ENCODE measurements around the gene KRT14. TPM values are rescaled to one million over a fixed set of nuclear protein-coding genes. Genes with fewer than 3 reads are reported as not detected.
"Not testable (repeated sequence)": the region's sequence is repeated elsewhere in the genome, so short reads cannot be mapped to it uniquely, and the experiment has no call there.

KRT14 gene
- total RNA-seq, 1 donor from 2014 or later: not detected

DNA sequence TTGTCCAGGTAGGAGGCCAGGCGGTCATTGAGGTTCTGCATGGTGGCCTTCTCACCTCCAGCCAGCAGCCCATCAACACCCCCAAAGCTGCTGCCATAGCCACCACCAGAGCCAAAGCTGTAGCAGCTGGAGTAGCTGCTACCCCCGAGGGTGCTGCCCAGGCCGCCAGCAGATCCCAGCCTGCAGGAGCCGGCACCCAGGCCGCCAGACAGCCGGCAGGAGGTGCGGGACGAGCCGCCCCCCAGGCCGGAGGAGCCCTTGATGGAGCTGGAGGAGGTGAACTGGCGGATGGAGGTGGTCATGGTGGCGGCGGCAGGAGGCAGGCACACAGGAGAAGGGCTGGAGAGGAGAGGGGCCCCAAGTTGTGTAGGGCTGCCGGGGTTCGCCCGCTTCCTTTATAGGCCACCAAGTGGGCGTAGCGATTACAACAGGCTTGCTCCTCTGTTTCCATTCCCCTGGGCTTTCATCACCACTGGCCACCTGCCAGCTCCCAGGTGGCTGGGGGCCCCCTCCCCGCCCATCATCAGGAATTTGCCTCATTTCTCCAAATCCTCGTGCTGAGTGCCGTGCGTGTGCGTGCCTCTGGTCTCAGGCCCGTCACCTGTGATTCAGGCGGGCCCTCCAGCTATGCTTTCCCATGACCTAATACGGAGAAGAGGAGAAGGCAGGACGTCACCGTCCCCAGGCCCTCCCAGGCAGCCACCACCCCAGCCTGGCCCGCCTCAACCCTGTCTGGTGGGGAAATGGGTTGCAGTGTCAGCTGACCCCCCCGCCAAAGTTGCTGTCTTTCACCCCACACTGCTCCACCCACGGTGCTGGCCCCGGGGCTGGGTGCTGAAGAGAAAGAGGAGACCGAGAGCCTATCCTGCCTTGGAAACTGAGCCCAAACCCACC lies 37.8 kb upstream of the KRT14 start, which contains the start of gene KRT17:
Gene KRT17, minus strand, starts transcription at position 368 of the 894 bp plus-strand sequence. Its CDS starts 66 bp downstream, at position 302.
- H3F3A ChIP-seq (ENCODE audit: low read depth): no peaks in the 10 kb centered on the region
- no peak within 1 kb of the TSS for H3K9ac ChIP-seq
- H2AFZ ChIP-seq (replicated peaks): no peak within 1 kb of the TSS
- no peaks in the 10 kb centered on the region for H3K27me3 ChIP-seq
- no peak within 1 kb of the TSS for H3K27ac ChIP-seq
- H4K20me1 ChIP-seq (ENCODE audit: low read depth): no peaks in the 10 kb centered on the region
- peak within 1 kb of the TSS; percentile 63 for H3K27ac Mint-ChIP-seq
- H3K36me3 ChIP-seq: no peaks in the 10 kb centered on the region
- H3K4me3 ChIP-seq: no peak within 1 kb of the TSS
- H3K9me3 ChIP-seq (ENCODE audit: low read depth): no peaks in the 10 kb centered on the region
- H3K36me3 Mint-ChIP-seq: no peaks in the 10 kb centered on the region
- peaks cover 4% of the 10 kb centered on the region for H3K4me1 ChIP-seq
- peak within 1 kb of the TSS; percentile 27 for H3K4me2 ChIP-seq
- H3K4me1 Mint-ChIP-seq: peaks cover 15% of the 10 kb centered on the region
- TF ChIP-seq, protein P1, sequence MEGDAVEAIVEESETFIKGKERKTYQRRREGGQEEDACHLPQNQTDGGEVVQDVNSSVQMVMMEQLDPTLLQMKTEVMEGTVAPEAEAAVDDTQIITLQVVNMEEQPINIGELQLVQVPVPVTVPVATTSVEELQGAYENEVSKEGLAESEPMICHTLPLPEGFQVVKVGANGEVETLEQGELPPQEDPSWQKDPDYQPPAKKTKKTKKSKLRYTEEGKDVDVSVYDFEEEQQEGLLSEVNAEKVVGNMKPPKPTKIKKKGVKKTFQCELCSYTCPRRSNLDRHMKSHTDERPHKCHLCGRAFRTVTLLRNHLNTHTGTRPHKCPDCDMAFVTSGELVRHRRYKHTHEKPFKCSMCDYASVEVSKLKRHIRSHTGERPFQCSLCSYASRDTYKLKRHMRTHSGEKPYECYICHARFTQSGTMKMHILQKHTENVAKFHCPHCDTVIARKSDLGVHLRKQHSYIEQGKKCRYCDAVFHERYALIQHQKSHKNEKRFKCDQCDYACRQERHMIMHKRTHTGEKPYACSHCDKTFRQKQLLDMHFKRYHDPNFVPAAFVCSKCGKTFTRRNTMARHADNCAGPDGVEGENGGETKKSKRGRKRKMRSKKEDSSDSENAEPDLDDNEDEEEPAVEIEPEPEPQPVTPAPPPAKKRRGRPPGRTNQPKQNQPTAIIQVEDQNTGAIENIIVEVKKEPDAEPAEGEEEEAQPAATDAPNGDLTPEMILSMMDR (IDR thresholded peaks at IDR 0.05): no peak
- TF ChIP-seq EZH2phosphoT487 (IDR thresholded peaks at IDR 0.05) (no peak), EZH2 (IDR thresholded peaks at IDR 0.05) (no peak)
- H3K9me3 Mint-ChIP-seq: no peaks in the 10 kb centered on the region
- H3K27me3 Mint-ChIP-seq (ENCODE audit: insufficient read depth, low read depth): peaks cover 7% of the 10 kb centered on the region
- H3K4me3 Mint-ChIP-seq: no peak within 1 kb of the TSS
- no peaks in the 10 kb centered on the region for H3K79me2 ChIP-seq (ENCODE audit: low read depth)
- DNase-seq (ENCODE audit: low spot score): no peak

DNA sequence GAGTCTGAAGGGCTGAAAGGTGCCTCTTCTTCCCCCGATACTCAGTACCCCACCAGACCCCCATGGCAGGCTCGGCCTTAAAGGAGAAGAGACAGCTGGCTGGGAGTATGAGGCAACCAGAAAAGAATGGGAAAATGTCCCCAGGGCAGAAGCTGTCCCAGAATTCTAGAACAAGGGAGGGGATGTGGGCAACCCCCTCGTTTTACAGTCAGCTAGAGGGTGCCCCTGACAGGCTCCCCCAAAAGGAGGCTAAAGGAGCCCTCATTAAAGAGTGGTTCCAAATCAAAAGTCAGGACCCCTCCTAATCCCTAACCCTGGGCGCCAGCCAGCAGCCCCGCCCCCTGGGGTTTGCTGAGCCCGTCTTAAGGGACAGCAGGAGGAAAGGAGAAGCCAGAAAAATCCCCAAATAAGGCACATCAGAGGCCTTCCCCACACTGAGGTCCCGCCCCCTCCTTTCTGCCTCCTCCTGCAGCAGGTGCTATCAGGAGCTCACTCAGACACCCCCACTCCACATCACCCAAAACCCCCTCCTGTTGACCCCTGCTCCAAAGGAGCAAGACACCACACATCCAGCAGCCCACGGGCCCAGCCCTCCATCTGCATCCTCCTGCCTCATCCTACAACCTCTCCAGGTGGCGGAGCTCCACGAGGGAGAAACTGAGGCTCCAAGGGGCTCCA lies 36.6 kb upstream of the KRT14 start:
- not testable (repeated sequence) for H3K4me3 ChIP-seq; H3K27ac ChIP-seq; H3F3A ChIP-seq (ENCODE audit: low read depth); H3K9me3 Mint-ChIP-seq; H3K4me3 Mint-ChIP-seq; H3K4me1 ChIP-seq; H3K36me3 Mint-ChIP-seq; H2AFZ ChIP-seq (replicated peaks); H3K9me3 ChIP-seq (ENCODE audit: low read depth); H3K79me2 ChIP-seq (ENCODE audit: low read depth); H4K20me1 ChIP-seq (ENCODE audit: low read depth); H3K9ac ChIP-seq; H3K27me3 Mint-ChIP-seq (ENCODE audit: insufficient read depth, low read depth); H3K36me3 ChIP-seq; H3K27me3 ChIP-seq
- Mint-ChIP-seq H3K4me1 (peaks cover 15% of the 10 kb centered on the region), H3K27ac (peak overlapping the region; percentile 25)
- DNase-seq (ENCODE audit: low spot score): peak; percentile 45
- peak overlapping the region; percentile 27 for H3K4me2 ChIP-seq

DNA sequence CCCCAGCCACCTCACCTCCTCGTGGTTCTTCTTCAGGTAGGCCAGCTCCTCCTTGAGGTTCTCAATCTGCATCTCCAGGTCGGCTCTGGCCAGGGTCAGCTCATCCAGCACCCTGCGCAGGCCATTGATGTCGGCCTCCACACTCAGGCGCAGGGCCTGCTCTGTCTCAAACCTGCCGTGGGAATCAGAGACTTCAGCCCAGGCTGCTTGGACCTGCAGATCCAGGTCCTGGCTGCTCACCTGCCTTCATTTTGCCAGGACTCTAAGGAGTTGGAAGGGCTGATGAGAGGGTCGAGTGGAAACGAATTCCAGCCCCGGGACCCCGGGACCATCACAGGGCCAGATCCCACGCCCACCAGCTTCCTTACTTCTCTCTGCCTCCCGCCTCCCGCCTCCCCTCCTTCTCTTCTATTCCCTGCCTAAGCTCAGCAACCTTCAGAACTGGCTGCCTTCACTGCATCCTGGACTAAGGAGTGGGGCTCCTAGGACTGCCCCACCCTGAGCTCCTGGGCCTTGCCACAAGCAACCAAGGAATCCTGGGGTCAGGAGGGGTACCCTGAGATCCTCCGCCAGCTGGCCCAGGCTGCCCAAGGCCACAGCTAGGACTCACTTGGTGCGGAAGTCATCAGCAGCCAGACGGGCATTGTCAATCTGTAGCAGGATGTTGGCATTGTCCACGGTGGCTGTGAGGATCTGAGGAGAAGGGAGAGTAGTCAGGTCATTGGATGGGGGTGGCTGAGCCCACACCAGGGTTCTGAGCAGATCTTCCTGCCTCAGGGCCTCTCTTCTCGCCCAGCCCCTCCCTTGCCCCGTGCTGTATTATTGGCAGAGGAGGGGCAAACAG lies 35.9 kb upstream of the KRT14 start:
- H4K20me1 ChIP-seq (ENCODE audit: low read depth); H3K36me3 ChIP-seq; H3K27me3 ChIP-seq; H3K4me1 ChIP-seq; DNase-seq (ENCODE audit: low spot score); H3K27ac ChIP-seq; H3K27me3 Mint-ChIP-seq (ENCODE audit: insufficient read depth, low read depth); H3K79me2 ChIP-seq (ENCODE audit: low read depth); H3K36me3 Mint-ChIP-seq; H3K9me3 Mint-ChIP-seq; H3F3A ChIP-seq (ENCODE audit: low read depth); H3K4me3 ChIP-seq; H2AFZ ChIP-seq (replicated peaks); H3K9me3 ChIP-seq (ENCODE audit: low read depth); H3K4me3 Mint-ChIP-seq; H3K9ac ChIP-seq: not testable (repeated sequence)
- Mint-ChIP-seq H3K4me1 (peaks cover 15% of the 10 kb centered on the region), H3K27ac (peak overlapping the region; percentile 69)
- H3K4me2 ChIP-seq: peak overlapping the region; percentile 27

DNA sequence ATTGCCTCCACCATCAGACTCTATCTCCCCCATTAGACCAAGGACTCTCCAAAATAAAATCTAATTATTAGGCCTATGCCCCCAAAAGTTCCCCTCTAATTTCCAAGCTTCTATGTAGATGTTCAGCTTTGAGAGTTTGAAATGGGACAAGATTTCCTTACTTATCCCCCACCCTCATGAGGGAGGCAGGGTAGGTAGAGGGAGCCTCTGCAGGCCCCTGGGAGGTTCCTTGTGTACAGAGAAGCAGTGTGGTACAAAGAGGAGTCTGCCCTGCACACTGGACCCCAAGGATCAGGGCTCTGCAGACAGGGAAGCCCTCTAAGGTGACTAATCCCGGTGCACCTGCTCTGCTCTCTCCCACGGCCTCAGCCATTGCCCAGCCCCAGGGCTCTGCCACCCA lies 35.2 kb upstream of the KRT14 start:
- H3K27ac ChIP-seq: no peak overlapping the region
- H3K4me1 Mint-ChIP-seq: peaks cover 12% of the 10 kb centered on the region
- H3F3A ChIP-seq (ENCODE audit: low read depth): no peaks in the 10 kb centered on the region
- TF ChIP-seq EZH2 (IDR thresholded peaks at IDR 0.05) (no peak), EZH2phosphoT487 (IDR thresholded peaks at IDR 0.05) (no peak)
- TF ChIP-seq, protein P1 (IDR thresholded peaks at IDR 0.05): no peak
- H2AFZ ChIP-seq (replicated peaks): no peak overlapping the region
- peaks cover 9% of the 10 kb centered on the region for H3K27me3 Mint-ChIP-seq (ENCODE audit: insufficient read depth, low read depth)
- no peaks in the 10 kb centered on the region for H3K27me3 ChIP-seq
- no peaks in the 10 kb centered on the region for H3K9me3 Mint-ChIP-seq
- no peak overlapping the region for H3K4me2 ChIP-seq
- H3K36me3 Mint-ChIP-seq: no peaks in the 10 kb centered on the region
- no peak overlapping the region for H3K9ac ChIP-seq
- H4K20me1 ChIP-seq (ENCODE audit: low read depth): no peaks in the 10 kb centered on the region
- no peaks in the 10 kb centered on the region for H3K36me3 ChIP-seq
- no peak overlapping the region for H3K27ac Mint-ChIP-seq
- H3K79me2 ChIP-seq (ENCODE audit: low read depth): no peaks in the 10 kb centered on the region
- peaks cover 4% of the 10 kb centered on the region for H3K4me1 ChIP-seq
- DNase-seq (ENCODE audit: low spot score): no peak
- H3K9me3 ChIP-seq (ENCODE audit: low read depth): no peaks in the 10 kb centered on the region
- no peak overlapping the region for H3K4me3 Mint-ChIP-seq
- no peak overlapping the region for H3K4me3 ChIP-seq

DNA sequence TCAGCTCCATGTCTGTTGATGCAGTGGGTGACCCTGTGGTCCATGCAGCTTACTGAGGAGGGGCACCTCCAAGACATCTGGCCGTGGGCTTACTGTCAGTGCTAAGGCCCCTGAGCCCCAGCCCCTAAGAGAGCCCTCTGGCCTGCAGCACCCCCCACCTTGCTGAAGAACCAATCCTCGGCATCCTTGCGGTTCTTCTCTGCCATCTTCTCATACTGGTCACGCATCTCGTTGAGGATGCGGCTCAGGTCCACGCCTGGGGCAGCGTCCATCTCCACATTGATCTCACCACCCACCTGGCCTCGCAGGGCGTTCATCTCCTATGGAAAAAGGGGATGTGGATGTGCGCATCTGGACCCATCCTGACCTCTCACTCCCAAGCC lies 34.7 kb upstream of the KRT14 start:
- H3K79me2 ChIP-seq (ENCODE audit: low read depth); DNase-seq (ENCODE audit: low spot score); H3K36me3 ChIP-seq; H3K4me3 ChIP-seq; H3K27ac ChIP-seq; H3K4me1 ChIP-seq; H3K27me3 Mint-ChIP-seq (ENCODE audit: insufficient read depth, low read depth); H3K36me3 Mint-ChIP-seq; H3K4me2 ChIP-seq; H3K9ac ChIP-seq; H3K9me3 ChIP-seq (ENCODE audit: low read depth); H3K9me3 Mint-ChIP-seq; H4K20me1 ChIP-seq (ENCODE audit: low read depth); H3K4me3 Mint-ChIP-seq; H3K27ac Mint-ChIP-seq; H3K27me3 ChIP-seq; H2AFZ ChIP-seq (replicated peaks); H3F3A ChIP-seq (ENCODE audit: low read depth): not testable (repeated sequence)
- H3K4me1 Mint-ChIP-seq: peaks cover 13% of the 10 kb centered on the region

Measured in neural progenitor cell (in vitro differentiated cells).